IPS DF 4.7 (cell line): ENCODE data around the gene ITPR1.
A peak's percentile ranks its signal among the peaks of the same experiment; 100 is the strongest.
"Not testable (repeated sequence)": the region's sequence is repeated elsewhere in the genome, so short reads cannot be mapped to it uniquely, and the experiment has no call there.

ENCODE experiments used
- DNase-seq: peaks from one replicate; pipeline ENCODE4 v3.0.0-alpha.2; 2013; ENCODE audit warnings: low spot score; ENCODE audit errors: extremely low read depth

The ITPR1 gene

DNA sequence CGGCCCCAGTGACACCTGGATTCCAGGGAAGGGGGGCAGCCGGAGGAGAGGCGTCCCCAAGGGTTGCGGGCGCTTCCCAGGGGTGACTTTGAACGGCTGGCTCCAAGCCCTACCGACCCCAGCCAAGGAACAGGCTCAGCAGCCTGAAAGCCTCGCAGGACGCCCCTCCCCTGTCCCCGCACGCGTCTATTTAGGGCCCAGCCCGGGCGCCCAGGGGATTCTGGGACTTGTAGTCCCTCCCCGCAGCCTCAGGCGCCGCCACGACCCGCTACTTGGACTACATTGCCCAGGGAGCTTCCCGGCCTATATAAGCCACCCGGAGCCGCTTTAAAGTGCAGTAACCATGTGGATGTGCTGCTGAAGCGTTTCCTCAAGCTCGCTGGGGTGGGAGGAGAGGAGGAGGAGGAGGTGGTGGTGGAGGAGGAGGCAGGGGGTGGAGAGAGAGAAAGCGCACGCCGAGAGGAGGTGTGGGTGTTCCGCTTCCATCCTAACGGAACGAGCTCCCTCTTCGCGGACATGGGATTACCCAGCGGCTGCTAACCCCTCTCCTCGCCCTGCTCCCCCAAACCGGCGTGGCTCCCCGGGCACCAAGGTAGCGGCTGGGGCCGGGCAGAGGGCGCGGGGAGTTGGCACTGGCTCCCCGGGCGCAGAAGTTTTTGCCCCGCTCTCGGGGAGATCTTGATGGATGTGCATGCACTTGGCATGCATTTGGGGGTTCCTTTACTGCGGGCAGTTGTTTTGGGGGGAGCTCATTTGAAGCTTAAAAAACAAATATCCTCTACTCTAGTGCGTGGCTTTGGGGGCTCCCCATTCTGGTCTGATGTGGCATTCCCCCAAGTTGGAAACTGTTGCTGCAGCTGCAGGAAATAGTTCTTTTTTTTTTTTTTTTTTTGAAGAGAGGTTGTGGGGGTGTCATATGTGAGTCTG, at the start of gene ITPR1:
ITPR1 (plus strand) TSS at position 335 of the 927 bp plus-strand sequence. CDS start 23,144 bp downstream, outside the sequence.
- peak; percentile 94 for DNase-seq

DNA sequence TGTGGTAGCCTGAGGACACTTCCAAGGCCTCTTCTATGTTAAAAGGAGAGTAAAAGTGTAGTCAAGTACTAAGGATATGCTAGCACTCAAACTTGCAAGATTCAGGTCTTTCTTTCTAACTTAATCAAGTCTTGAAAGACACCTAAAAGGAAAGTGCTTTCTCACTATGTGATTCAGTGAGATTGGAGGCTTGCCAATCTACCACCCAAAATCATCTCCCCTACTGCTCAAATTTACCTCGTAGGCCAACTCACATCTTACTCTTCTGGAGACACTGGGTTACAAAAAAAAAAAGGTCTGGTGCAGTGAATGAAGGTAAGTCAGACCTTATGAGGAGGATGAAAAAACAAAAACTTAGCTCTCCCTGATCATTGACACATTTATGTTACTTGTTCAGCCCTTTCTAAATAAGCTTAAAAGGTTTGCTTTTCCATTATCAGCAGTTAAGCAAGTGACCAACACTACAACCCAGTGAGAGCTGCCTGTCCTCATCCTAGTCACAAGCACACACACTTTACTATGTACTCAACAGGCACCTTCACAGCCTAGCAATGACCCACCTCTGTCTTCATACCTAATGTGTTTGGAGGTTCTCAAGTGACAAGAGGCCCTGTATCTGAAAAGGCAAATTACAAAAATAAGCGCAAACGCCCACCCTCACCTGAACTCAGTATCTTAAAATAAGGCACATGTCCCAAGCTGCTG, 45.7 kb upstream of the ITPR1 start:
- no peak for DNase-seq

DNA sequence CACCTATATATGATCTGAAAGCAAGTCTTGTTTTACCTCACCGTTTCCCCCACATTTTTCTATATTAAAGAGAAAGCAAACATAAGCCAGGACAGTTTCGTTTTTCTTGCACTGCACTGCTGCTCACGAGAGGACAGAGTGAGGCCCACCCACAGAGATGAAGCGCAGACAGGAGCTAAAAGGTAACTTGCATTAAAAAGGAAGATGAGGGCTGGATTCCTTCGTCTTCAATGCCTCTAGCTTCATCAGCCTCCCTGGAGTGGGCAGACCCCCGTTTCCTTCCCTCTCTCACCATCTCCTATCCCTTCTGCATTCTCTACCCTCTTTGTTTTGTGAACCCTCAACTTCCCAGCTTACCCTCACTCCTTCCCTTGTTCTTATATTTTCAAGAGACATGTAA, 45.0 kb upstream of the ITPR1 start:
- DNase-seq = no peak

DNA sequence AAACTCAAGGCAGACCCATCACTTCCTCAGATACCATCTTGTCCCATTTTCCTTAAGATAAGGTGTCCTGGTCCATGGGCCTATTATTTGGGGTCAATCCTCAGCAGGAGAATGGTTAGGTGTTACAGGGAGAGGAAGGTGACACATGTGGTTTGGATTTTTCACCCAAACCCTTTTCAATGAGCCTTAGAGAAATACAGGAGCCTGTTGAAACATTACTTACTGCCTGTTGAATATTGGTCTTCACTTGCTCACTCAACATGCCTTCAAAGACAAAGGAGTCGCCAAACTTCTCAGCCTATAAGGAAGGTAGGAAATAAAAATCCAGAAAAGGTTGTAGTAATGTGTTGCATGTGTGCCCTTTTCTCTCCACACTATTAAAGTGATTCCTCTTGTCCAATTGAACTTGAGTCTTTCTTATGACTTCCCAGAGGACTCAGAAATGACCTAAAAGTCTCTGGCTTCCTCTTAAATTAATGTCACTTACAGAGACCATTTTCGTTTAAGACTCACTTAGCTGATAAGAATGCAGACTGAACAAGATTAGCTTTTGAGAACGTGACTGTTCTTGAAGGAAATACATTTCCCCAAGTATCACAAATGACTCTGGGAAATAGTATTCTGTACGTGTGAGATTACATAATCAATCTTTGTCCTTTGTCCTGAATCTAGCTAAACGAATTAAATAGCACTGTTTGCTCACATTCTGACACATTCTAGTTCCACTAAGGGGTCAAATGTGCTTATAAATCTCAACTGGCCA, 43.9 kb upstream of the ITPR1 start:
- DNase-seq = no peak

DNA sequence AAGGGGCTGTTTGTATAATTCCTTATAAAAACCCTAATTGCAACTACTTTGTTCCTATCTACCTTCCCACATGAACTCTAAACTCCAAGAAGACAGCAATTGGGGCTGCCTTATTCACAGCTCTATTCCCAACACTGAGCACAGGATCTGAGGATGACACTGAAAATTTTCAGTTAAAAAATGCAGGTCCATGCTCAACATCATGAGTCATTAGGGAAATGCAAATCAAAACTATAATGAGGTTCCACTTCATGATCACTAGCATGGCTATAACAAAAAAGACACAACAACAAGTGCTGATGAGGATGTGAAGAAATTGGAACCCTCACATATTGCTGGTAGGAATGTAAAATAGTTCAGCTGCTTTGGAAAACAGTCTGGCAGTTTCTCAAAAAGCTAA, 39.0 kb upstream of the ITPR1 start:
- DNase-seq = no peak

DNA sequence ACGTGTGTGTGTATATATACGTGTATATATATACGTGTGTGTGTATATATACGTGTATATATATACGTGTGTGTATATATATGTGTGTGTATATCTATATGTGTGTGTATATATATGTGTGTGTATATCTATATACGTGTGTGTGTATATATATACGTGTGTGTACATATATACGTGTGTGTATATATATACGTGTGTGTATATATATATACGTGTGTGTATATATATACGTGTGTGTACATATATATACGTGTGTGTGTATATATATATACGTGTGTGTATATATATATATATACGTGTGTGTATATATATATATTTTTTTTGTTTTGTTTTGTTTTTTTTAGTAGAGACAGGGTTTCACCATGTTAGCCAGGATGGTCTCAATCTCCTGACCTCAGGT, 36.4 kb upstream of the ITPR1 start:
- not testable (repeated sequence) for DNase-seq

DNA sequence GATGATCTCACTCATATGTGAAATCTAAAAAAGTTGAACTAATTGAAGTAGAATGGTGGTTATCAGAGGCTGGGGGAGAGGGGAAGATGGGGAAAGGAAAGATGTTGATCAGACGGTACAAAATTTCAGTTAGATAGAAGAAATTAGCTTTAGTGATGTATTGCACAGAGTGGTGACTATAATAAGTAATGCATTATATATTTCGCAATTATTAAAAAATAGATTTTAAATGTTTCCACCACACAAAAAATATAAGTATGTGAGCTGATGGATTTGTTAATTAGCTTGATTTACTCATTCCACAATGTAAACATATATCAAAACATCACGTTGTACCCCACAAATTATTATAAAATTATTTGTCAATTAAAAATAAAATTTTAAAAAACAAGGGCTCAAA, 34.2 kb upstream of the ITPR1 start:
- DNase-seq = no peak

DNA sequence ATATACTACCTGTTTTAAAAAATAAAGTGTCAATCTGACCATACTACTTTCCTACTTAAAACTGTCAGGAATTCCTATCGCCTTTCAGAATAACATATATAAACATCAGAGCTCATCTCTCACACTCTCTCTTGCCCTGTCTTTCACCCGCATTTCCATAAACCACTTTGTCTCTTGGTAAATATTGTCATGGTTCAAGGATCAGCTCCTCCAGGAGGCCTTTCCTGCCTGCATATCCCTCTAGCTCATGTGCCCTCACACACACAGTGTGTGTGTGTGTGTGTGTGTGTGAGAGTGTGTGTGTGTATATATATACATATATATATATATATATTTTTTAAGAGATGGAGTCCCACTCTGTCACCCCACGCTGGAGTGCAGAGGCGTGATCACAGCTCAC, 32.8 kb upstream of the ITPR1 start:
- DNase-seq = no peak

DNA sequence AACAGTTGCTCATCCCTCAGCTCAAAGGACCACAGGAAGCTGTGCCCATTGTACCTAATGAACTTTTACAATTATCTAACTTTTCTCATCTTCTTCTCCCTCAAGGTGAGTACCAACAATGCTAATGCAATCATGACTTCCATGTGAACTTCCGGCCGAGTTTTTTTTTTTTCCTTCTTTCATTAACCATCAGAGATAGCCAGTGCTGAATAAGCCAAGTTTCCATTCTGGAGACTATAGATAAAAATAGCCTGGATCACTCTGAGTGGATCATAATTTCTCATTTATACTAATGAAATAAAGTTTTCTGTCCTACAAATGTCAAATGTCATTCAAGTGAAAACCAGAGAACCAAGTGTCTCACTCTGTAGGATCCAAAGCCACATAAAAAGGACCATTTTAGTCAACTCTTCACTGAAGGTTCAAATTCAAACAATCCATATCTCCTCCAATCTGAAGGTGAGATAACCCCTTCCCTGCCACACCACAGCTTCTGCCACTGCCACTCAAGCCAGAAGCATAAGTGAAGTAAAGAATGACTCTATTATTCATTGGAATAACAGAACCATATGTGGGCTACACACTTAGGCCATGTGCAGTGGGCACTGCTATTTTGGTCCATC, 31.6 kb upstream of the ITPR1 start:
- DNase-seq = no peak

DNA sequence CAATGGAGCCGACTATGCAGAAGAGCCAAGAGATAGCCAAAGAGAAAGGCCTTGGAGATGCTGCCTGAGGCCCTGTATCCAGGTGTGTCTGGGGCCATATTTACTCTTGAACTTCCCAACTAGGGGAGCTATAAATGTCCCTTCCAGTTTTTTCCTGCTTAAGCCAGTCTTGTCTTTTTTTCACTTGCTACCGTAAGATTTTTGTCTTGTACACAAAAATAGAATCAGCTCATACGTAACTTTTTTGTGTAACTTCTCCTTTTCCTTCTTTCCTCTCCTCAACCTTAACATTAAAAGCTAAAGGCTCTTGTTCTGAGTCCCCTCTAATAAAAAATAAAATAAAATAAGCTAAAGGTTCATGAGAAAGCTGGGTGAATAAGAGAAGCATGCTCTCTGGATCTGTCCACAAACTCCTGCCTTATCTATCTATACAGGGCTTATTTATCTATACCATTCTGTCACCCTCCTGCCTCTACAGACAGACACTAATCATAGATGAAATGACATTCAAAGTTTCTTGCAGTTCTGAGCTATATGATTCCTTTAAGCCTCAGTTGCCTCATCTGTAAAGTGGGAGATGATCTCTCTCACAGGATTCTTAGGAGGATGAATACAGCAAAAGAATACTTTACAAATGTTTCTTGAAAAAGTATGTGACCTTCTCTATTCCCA, 30.6 kb upstream of the ITPR1 start:
- no peak for DNase-seq

DNA sequence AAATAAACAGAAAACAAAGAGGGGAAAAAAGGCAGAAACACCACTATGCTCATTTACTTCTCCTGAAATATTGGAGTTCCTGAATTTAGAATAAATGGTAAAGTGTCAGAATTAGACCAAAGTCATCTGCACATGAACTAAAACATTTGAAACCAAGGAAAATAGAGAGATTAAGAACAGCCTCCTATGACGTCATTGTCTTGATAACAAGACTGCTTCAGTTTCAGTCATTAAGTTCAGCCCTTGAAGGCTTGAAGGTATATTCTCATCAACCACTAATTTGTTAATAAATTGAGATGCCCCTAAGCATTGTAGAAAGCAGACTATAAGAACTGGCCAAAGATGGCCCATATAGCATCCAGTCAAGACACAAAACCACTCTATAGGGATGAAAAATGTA, 28.6 kb upstream of the ITPR1 start:
- no peak for DNase-seq

DNA sequence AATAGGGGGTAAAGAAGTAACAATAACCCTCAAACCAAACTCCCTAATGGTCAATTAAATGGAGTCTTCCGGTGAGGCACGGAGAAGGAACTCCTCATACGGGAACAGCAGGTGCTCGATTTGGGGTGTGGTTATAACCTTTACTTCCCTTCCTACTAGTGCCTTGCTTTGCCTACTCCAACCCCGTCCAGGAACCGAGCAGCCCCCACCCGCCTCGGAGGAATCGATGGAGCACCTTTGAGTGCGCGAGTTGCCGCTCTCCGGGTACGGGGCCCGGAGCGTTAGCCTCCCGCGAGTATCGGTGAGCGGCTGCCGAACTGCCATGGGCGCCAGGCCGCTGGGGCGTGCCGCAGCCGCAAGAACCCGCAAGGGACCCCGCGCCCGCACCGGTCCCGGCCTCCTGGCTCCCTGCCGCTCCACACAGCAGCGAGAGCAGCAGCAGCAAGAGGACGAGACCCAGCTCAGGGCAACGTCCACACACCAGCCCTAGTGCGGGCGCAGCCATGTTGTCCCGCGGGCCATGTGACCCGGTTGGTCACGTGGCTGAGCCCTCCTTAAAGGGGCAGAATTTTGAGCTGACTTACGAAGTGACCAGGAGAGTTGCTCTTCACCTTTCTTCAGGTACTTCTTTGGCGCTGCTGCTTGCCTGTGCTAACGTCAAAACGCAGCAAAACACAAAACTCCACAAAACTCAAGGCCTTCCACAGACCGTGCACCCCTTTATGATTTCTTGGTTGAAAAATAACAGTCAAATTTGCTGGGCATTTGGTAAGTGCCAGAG, 26.2 kb upstream of the ITPR1 start, which contains the start of gene SUMF1:
SUMF1 (minus strand) TSS at position 529 of the 781 bp plus-strand sequence; CDS start at position 505, 24 bp downstream.
- DNase-seq = no peak

DNA sequence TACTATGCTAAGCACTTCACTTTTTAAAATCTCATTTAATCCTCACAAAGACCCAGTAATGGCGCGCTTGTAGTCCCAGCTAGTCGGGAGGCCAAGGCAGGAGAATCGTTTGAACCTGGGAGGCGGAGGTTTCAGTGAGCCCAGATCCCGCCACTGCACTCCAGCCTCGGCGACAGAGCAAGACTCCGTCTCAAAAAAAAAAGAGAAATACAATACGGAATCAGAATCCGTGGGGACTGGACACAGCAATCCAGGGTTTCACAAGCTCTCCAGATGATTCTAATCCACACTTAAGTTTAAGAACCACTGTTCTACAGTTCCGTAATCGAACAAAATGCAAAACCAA, 25.7 kb upstream of the ITPR1 start:
- DNase-seq = no peak

DNA sequence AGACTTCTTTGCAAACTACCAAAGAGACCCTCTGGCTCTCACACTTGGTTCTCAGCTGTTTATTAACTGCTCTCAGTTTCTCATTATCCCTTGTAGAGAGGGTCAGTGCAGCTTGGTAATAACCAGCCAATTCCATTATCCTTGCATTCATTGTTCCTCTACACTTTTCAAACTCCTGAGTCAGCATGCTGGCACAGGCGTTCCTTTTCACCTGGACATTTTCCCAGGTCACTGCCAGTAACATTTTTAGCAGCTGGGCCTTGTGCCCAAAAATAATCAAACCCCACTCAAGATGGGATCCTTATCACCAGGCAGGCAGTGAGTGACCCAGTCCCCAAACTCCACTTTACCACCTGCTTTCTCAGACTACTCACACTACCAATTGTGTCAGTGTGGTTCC, 21.2 kb upstream of the ITPR1 start:
- no peak for DNase-seq

DNA sequence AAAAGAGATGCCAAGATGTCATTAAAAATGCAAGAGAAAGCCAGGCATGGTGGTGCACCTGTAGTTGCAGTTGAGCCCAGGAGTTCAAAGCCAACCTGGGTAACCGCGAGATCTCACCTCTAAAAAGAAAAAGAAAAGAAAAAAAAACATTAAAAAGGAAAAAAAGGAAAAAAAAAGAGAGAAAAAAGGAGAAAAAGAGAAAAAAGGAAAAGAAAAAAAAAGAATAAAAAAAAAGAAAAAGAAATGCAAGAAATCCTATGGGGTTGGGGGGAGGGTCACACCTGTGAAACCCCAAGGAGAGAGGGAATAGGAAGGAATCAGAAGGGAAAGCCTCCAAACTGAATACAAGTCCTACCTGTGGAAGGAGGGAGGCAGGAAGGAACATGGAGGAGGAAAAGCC, 20.8 kb upstream of the ITPR1 start:
- DNase-seq = no peak

DNA sequence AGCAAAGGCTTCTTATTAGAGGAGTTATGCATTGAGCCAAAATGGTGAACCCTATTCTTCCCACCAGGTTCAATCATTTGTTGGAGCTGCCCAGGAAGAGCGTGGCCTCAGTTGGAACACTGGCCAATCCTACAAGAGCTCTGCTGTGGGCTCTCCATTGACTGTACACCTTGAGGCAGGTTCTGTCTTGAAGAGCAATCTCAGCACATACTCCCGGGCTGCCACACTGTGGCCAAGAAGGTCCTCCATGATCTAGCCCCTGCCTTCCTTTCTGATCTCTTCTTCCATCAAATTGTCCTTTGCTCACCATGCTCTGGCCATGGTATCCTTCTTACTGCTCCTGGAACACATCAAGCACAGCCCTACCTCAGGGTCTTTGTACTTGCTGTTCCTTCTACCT, 20.4 kb upstream of the ITPR1 start:
- no peak for DNase-seq

DNA sequence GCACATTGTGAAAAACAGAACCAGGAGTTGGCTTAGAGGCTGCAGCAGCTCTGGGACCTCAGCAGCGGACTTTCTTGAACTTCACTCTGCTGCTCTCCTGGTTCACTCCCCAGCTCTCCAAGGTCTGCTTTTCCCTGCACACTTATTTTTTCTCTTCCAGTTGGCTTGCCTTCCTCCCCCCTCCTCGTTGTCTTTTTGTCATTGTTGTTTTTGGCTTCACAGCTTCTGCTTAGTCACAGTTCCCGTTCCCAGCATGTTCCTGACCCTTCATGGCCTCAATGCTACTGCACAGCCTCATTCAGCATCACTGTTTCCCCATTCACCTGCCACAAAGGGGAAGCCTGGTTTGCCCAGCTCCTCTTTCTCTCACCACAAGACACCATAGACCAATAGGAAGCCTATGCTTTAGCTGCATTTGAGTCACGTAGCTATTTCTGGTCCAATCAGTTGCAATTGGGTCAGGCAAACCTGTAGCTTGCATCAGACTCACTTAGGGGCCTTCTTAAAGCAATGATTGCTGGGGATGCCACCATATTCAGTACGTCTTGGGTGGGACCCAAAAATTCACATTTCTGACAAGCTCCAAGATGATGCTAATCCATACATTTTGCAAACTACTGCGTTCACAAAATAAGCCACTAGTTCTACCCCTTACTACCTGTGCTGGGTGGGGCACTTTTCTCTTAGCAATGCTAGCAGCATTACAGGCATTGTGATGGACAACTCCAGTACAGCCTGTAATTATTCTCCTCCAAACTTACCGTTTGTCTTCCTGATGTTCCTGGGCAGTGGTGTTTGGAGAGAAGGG, 18.3 kb upstream of the ITPR1 start:
- DNase-seq = no peak

DNA sequence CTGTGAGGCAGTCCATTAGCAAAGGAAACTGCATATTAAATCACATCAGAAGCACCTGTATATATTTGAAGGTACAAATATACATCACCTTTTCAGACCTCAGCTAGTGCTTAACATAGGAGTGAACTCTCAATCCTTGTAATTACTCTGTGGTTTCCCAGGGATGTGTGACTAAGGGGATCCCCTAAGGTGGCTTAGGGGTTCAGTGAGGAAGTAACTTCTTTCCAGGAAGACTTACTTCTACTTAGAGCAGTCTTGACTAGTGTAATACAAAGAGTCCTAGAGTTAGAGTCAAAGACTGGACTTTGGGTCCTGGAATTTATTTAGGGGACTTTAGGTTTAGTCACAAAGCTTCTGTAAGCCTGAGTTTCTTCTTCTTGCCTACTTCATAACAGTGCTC, 17.3 kb upstream of the ITPR1 start:
- no peak for DNase-seq

DNA sequence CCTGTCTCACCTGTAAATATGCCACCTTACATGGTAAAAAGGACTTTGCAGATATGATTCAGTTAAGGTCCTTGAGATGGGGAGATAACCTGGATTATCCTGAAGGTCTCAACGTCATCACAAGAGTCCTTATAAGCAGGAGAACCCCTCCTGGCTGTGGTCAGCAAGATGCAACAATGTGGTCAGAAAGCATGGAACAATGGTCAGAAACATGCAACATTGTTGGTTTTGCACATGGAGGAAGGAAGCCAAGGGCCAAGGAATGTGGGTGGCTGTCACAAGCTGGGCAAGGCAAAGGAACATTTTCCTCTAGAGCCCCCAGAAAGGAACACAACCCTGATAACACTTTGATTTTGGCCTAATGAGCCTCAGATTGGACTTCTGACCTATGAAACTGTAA, 16.7 kb upstream of the ITPR1 start:
- DNase-seq = no peak
